Measurements from ENCODE around the gene SLC47A2. TPM values are rescaled to one million over a fixed set of nuclear protein-coding genes. Genes with fewer than 3 reads are reported as not detected.

The SLC47A2 gene
- total and polyA plus RNA-seq, 2 donors from 2014 or later = 46.3 to 61.5 TPM

DNA sequence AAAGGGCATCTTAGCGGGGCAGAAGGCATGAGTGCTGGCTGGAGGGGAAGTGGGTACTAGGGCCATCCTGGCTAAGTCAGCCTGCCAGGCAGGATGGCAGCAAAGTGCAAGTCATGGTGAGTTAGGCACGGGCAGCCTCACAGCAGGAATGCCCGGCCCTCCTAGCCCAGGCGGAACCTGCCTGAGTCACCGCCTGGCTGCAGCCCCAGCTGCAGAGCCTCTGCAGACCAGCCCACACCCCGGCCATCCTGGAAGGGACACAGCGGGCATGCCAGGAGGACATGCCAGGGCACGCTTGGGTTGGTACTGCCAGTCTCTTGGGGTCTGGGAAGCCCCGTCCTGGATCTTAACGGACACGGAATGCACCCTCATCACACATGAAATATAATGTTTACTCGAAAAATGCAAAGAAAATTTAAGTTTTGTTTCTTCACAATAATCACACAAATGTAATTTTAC is 36.7 kb upstream of the SLC47A2 start:
- Histone ChIP-seq H3K36me3 (ENCODE audit: control insufficient read depth in 2 of 3, insufficient read depth in 3 of 3, low read length in 3 of 3) (no peaks in the 10 kb centered on the region), H3K27ac (ENCODE audit: low read depth in 2 of 2, low read length in 2 of 2) (peak overlapping the region; percentile 23 to 43), H3K4me1 (ENCODE audit: control insufficient read depth in 2 of 3, insufficient read depth in 2 of 3, low read depth in 1 of 3, low read length in 3 of 3) (peaks cover 0 to 15% (median 7%) of the 10 kb centered on the region in 3 donors), H3K27me3 (ENCODE audit: control insufficient read depth, insufficient read depth, low read length) (no peaks in the 10 kb centered on the region), H3K9ac (ENCODE audit: low read length in 3 of 3) (no peak overlapping the region), H3K9me3 (ENCODE audit: control insufficient read depth in 2 of 3, insufficient read depth in 1 of 3, low read length in 3 of 3) (no peaks in the 10 kb centered on the region), H3K4me3 (ENCODE audit: low read length in 3 of 3) (no peak overlapping the region)
- intact Hi-C loops (cut with DNase I) = no loop called here
- DNase-seq (peak in 2 of 5 donors; percentile 65 to 93), FAIRE-seq (no peak)
- TF ChIP-seq, protein P1, sequence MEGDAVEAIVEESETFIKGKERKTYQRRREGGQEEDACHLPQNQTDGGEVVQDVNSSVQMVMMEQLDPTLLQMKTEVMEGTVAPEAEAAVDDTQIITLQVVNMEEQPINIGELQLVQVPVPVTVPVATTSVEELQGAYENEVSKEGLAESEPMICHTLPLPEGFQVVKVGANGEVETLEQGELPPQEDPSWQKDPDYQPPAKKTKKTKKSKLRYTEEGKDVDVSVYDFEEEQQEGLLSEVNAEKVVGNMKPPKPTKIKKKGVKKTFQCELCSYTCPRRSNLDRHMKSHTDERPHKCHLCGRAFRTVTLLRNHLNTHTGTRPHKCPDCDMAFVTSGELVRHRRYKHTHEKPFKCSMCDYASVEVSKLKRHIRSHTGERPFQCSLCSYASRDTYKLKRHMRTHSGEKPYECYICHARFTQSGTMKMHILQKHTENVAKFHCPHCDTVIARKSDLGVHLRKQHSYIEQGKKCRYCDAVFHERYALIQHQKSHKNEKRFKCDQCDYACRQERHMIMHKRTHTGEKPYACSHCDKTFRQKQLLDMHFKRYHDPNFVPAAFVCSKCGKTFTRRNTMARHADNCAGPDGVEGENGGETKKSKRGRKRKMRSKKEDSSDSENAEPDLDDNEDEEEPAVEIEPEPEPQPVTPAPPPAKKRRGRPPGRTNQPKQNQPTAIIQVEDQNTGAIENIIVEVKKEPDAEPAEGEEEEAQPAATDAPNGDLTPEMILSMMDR (IDR thresholded peaks at IDR 0.05; ENCODE audit: borderline replicate concordance, extremely low read depth, insufficient read depth) = no peak

DNA sequence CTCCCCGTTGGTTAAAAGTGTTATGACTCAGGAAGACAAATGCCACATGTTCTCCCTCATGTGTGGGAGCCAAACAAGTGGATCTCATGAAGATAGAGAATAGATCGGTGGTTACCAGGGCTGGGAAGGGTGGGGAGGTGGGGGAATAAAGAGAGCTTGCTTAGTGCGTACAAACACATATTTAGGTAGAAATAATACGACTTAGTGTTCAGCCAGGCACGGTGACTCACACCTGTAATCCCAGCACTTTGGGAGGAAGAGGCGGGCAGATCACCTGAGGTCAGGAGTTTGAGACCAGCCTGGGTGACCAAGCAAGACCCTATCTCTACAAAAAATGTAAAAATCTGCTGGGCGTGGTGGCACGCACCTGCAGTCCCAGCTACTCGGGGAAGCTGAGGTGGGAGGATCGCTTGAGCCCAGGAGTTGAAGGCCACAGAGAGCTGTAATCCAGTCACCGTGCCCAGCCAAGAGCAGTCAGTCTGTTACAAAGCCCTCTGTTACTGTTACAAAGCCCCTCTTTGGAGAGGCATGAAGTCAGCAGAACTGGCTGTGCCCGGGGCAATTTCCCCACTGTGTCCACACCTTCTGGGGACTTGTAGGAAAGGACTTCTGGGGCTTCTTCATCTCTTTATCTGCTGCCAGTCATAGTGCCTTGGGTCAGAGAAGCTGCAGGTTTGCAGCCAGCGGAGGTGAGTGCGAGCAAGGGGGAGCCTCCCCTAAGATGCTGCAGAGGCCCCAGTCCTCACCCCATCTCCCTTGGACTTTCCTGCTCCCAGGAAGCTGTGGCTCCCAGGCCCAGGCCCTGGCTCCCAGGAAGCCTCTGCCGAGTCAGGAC is 36.0 kb upstream of the SLC47A2 start:
- FAIRE-seq (no peak), DNase-seq (no peak)
- Histone ChIP-seq H3K27ac (ENCODE audit: low read depth in 2 of 2, low read length in 2 of 2) (peak overlapping the region; percentile 23 to 43), H3K9ac (ENCODE audit: low read length in 3 of 3) (no peak overlapping the region), H3K27me3 (ENCODE audit: control insufficient read depth, insufficient read depth, low read length) (no peaks in the 10 kb centered on the region), H3K4me3 (ENCODE audit: low read length in 3 of 3) (no peak overlapping the region), H3K9me3 (ENCODE audit: control insufficient read depth in 2 of 3, insufficient read depth in 1 of 3, low read length in 3 of 3) (no peaks in the 10 kb centered on the region), H3K4me1 (ENCODE audit: control insufficient read depth in 2 of 3, insufficient read depth in 2 of 3, low read depth in 1 of 3, low read length in 3 of 3) (peaks cover 0 to 15% (median 7%) of the 10 kb centered on the region in 3 donors), H3K36me3 (ENCODE audit: control insufficient read depth in 2 of 3, insufficient read depth in 3 of 3, low read length in 3 of 3) (no peaks in the 10 kb centered on the region)
- intact Hi-C loops (cut with DNase I) = no loop called here
- TF ChIP-seq, protein P1 (IDR thresholded peaks at IDR 0.05; ENCODE audit: borderline replicate concordance, extremely low read depth, insufficient read depth) = no peak

DNA sequence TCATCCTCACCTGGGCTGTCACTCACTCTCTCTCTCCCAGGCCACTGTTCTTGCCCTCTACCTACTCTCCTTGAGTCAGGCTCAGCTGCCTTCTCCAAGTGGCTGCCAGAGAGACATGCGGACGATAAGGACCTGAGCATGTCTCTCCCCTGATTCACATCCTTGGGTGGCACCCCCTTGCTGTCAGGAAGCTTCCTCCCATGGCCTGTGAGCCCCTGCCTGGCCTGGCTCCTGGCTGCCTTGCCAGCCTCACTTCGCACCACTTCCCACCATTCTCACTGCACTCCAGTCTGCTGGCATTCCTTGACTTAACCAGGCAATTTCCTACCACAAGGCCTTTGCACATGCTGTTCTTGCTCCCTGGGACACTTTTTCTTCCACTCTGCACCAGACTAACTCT is 34.5 kb upstream of the SLC47A2 start:
- H3K4me3 ChIP-seq (ENCODE audit: low read length in 3 of 3) = no peak overlapping the region
- H3K27me3 ChIP-seq (ENCODE audit: control insufficient read depth, insufficient read depth, low read length) = no peaks in the 10 kb centered on the region
- H3K27ac ChIP-seq (ENCODE audit: low read depth in 2 of 2, low read length in 2 of 2) = no peak overlapping the region
- no peaks in the 10 kb centered on the region for H3K9me3 ChIP-seq (ENCODE audit: control insufficient read depth in 2 of 3, insufficient read depth in 1 of 3, low read length in 3 of 3)
- H3K4me1 ChIP-seq (ENCODE audit: control insufficient read depth in 2 of 3, insufficient read depth in 2 of 3, low read depth in 1 of 3, low read length in 3 of 3) = peaks cover 0 to 15% (median 7%) of the 10 kb centered on the region in 3 donors
- TF ChIP-seq, protein P1 (IDR thresholded peaks at IDR 0.05; ENCODE audit: borderline replicate concordance, extremely low read depth, insufficient read depth) = no peak
- DNase-seq (no peak), FAIRE-seq (no peak)
- intact Hi-C loops (cut with DNase I) = no loop called here
- no peaks in the 10 kb centered on the region for H3K36me3 ChIP-seq (ENCODE audit: control insufficient read depth in 2 of 3, insufficient read depth in 3 of 3, low read length in 3 of 3)
- H3K9ac ChIP-seq (ENCODE audit: low read length in 3 of 3) = no peak overlapping the region
